ENCODE results near the gene HDLBP.
A peak's percentile ranks its signal among the peaks of the same experiment; 100 is the strongest.

HDLBP gene

GRCh38 chr2:241271706-241272302 is 43.7 kb downstream of the HDLBP start:
- Histone ChIP-seq H3K4me1 (ENCODE audit: control insufficient read depth, insufficient read depth, low read length) (peaks cover 26% of the 10 kb centered on the region), H3K27ac (ENCODE audit: low read depth, low read length) (no peak overlapping the region), H3K9me3 (ENCODE audit: control insufficient read depth, insufficient read depth, low read depth, low read length) (no peaks in the 10 kb centered on the region), H3K27me3 (ENCODE audit: control insufficient read depth, insufficient read depth, low read length) (no peaks in the 10 kb centered on the region), H3K9ac (ENCODE audit: low read length) (peak overlapping the region; percentile 86), H3K4me3 (ENCODE audit: low read depth, low read length) (peak overlapping the region; percentile 85), H3K36me3 (ENCODE audit: control insufficient read depth, insufficient read depth, low read length) (peaks cover 25% of the 10 kb centered on the region)

GRCh38 chr2:241270531-241270930 is 44.9 kb downstream of the HDLBP start:
- H3K4me1 ChIP-seq (ENCODE audit: control insufficient read depth, insufficient read depth, low read length) = peaks cover 26% of the 10 kb centered on the region
- H3K4me3 ChIP-seq (ENCODE audit: low read depth, low read length) = no peak overlapping the region
- no peak overlapping the region for H3K9ac ChIP-seq (ENCODE audit: low read length)
- peaks cover 37% of the 10 kb centered on the region for H3K36me3 ChIP-seq (ENCODE audit: control insufficient read depth, insufficient read depth, low read length)
- H3K27ac ChIP-seq (ENCODE audit: low read depth, low read length) = no peak overlapping the region
- H3K27me3 ChIP-seq (ENCODE audit: control insufficient read depth, insufficient read depth, low read length) = no peaks in the 10 kb centered on the region
- H3K9me3 ChIP-seq (ENCODE audit: control insufficient read depth, insufficient read depth, low read depth, low read length) = no peaks in the 10 kb centered on the region

- Histone ChIP-seq H3K4me3 (ENCODE audit: low read depth, low read length) (no peak overlapping the region), H3K36me3 (ENCODE audit: control insufficient read depth, insufficient read depth, low read length) (peaks cover 41% of the 10 kb centered on the region), H3K27me3 (ENCODE audit: control insufficient read depth, insufficient read depth, low read length) (no peaks in the 10 kb centered on the region), H3K27ac (ENCODE audit: low read depth, low read length) (no peak overlapping the region), H3K9ac (ENCODE audit: low read length) (no peak overlapping the region), H3K9me3 (ENCODE audit: control insufficient read depth, insufficient read depth, low read depth, low read length) (no peaks in the 10 kb centered on the region), H3K4me1 (ENCODE audit: control insufficient read depth, insufficient read depth, low read length) (peaks cover 26% of the 10 kb centered on the region)
These were observed 45.6 kb downstream of the HDLBP start for GRCh38 chr2:241269707-241270520.

GRCh38 chr2:241268716-241269445 is 46.6 kb downstream of the HDLBP start:
- no peaks in the 10 kb centered on the region for H3K27me3 ChIP-seq (ENCODE audit: control insufficient read depth, insufficient read depth, low read length)
- no peaks in the 10 kb centered on the region for H3K9me3 ChIP-seq (ENCODE audit: control insufficient read depth, insufficient read depth, low read depth, low read length)
- no peak overlapping the region for H3K27ac ChIP-seq (ENCODE audit: low read depth, low read length)
- H3K36me3 ChIP-seq (ENCODE audit: control insufficient read depth, insufficient read depth, low read length) = peaks cover 49% of the 10 kb centered on the region
- peaks cover 23% of the 10 kb centered on the region for H3K4me1 ChIP-seq (ENCODE audit: control insufficient read depth, insufficient read depth, low read length)
- no peak overlapping the region for H3K4me3 ChIP-seq (ENCODE audit: low read depth, low read length)
- no peak overlapping the region for H3K9ac ChIP-seq (ENCODE audit: low read length)

GRCh38 chr2:241268306-241268705 is 47.2 kb downstream of the HDLBP start:
- H3K9me3 ChIP-seq (ENCODE audit: control insufficient read depth, insufficient read depth, low read depth, low read length) = no peaks in the 10 kb centered on the region
- H3K27ac ChIP-seq (ENCODE audit: low read depth, low read length) = no peak overlapping the region
- H3K9ac ChIP-seq (ENCODE audit: low read length) = no peak overlapping the region
- peaks cover 18% of the 10 kb centered on the region for H3K4me1 ChIP-seq (ENCODE audit: control insufficient read depth, insufficient read depth, low read length)
- no peak overlapping the region for H3K4me3 ChIP-seq (ENCODE audit: low read depth, low read length)
- no peaks in the 10 kb centered on the region for H3K27me3 ChIP-seq (ENCODE audit: control insufficient read depth, insufficient read depth, low read length)
- peaks cover 55% of the 10 kb centered on the region for H3K36me3 ChIP-seq (ENCODE audit: control insufficient read depth, insufficient read depth, low read length)

GRCh38 chr2:241267249-241268067 is 48.0 kb downstream of the HDLBP start:
- Histone ChIP-seq H3K27ac (ENCODE audit: low read depth, low read length) (no peak overlapping the region), H3K27me3 (ENCODE audit: control insufficient read depth, insufficient read depth, low read length) (no peaks in the 10 kb centered on the region), H3K4me3 (ENCODE audit: low read depth, low read length) (no peak overlapping the region), H3K4me1 (ENCODE audit: control insufficient read depth, insufficient read depth, low read length) (peaks cover 14% of the 10 kb centered on the region), H3K9ac (ENCODE audit: low read length) (no peak overlapping the region), H3K9me3 (ENCODE audit: control insufficient read depth, insufficient read depth, low read depth, low read length) (no peaks in the 10 kb centered on the region), H3K36me3 (ENCODE audit: control insufficient read depth, insufficient read depth, low read length) (peaks cover 64% of the 10 kb centered on the region)

- Histone ChIP-seq H3K4me1 (ENCODE audit: control insufficient read depth, insufficient read depth, low read length) (peaks cover 7% of the 10 kb centered on the region; the same call in 1 of the 2 replicates), H3K9ac (ENCODE audit: low read length) (no peak overlapping the region), H3K27me3 (ENCODE audit: control insufficient read depth, insufficient read depth, low read length) (no peaks in the 10 kb centered on the region), H3K9me3 (ENCODE audit: control insufficient read depth, insufficient read depth, low read depth, low read length) (no peaks in the 10 kb centered on the region), H3K4me3 (ENCODE audit: low read depth, low read length) (no peak overlapping the region), H3K36me3 (ENCODE audit: control insufficient read depth, insufficient read depth, low read length) (peaks cover 83% of the 10 kb centered on the region), H3K27ac (ENCODE audit: low read depth, low read length) (no peak overlapping the region)
These were observed 50.0 kb downstream of the HDLBP start for GRCh38 chr2:241265506-241265905.

GRCh38 chr2:241263061-241263460 is 52.4 kb downstream of the HDLBP start:
- Histone ChIP-seq H3K9ac (ENCODE audit: low read length) (no peak overlapping the region), H3K4me1 (ENCODE audit: control insufficient read depth, insufficient read depth, low read length) (no peaks in the 10 kb centered on the region), H3K36me3 (ENCODE audit: control insufficient read depth, insufficient read depth, low read length) (peaks cover 90% of the 10 kb centered on the region), H3K9me3 (ENCODE audit: control insufficient read depth, insufficient read depth, low read depth, low read length) (no peaks in the 10 kb centered on the region), H3K4me3 (ENCODE audit: low read depth, low read length) (no peak overlapping the region), H3K27ac (ENCODE audit: low read depth, low read length) (no peak overlapping the region), H3K27me3 (ENCODE audit: control insufficient read depth, insufficient read depth, low read length) (no peaks in the 10 kb centered on the region)

GRCh38 chr2:241261628-241262027 is 53.8 kb downstream of the HDLBP start:
- Histone ChIP-seq H3K4me3 (ENCODE audit: low read depth, low read length) (no peak overlapping the region), H3K4me1 (ENCODE audit: control insufficient read depth, insufficient read depth, low read length) (no peaks in the 10 kb centered on the region), H3K27me3 (ENCODE audit: control insufficient read depth, insufficient read depth, low read length) (no peaks in the 10 kb centered on the region), H3K36me3 (ENCODE audit: control insufficient read depth, insufficient read depth, low read length) (peaks cover 88% of the 10 kb centered on the region), H3K9ac (ENCODE audit: low read length) (no peak overlapping the region), H3K9me3 (ENCODE audit: control insufficient read depth, insufficient read depth, low read depth, low read length) (no peaks in the 10 kb centered on the region), H3K27ac (ENCODE audit: low read depth, low read length) (no peak overlapping the region)

GRCh38 chr2:241260911-241261310 is 54.6 kb downstream of the HDLBP start:
- H3K4me3 ChIP-seq (ENCODE audit: low read depth, low read length) = no peak overlapping the region
- no peaks in the 10 kb centered on the region for H3K4me1 ChIP-seq (ENCODE audit: control insufficient read depth, insufficient read depth, low read length)
- no peaks in the 10 kb centered on the region for H3K9me3 ChIP-seq (ENCODE audit: control insufficient read depth, insufficient read depth, low read depth, low read length)
- H3K36me3 ChIP-seq (ENCODE audit: control insufficient read depth, insufficient read depth, low read length) = peaks cover 88% of the 10 kb centered on the region
- no peak overlapping the region for H3K27ac ChIP-seq (ENCODE audit: low read depth, low read length)
- H3K9ac ChIP-seq (ENCODE audit: low read length) = no peak overlapping the region
- H3K27me3 ChIP-seq (ENCODE audit: control insufficient read depth, insufficient read depth, low read length) = no peaks in the 10 kb centered on the region

Measured in HUES6 (cell line).